ENCODE measurements around the gene DDX46. TPM values are rescaled to one million over a fixed set of nuclear protein-coding genes. Genes with fewer than 3 reads are reported as not detected.
"Not testable (repeated sequence)": the region's sequence is repeated elsewhere in the genome, so short reads cannot be mapped to it uniquely, and the experiment has no call there.

DDX46 gene, protein sequence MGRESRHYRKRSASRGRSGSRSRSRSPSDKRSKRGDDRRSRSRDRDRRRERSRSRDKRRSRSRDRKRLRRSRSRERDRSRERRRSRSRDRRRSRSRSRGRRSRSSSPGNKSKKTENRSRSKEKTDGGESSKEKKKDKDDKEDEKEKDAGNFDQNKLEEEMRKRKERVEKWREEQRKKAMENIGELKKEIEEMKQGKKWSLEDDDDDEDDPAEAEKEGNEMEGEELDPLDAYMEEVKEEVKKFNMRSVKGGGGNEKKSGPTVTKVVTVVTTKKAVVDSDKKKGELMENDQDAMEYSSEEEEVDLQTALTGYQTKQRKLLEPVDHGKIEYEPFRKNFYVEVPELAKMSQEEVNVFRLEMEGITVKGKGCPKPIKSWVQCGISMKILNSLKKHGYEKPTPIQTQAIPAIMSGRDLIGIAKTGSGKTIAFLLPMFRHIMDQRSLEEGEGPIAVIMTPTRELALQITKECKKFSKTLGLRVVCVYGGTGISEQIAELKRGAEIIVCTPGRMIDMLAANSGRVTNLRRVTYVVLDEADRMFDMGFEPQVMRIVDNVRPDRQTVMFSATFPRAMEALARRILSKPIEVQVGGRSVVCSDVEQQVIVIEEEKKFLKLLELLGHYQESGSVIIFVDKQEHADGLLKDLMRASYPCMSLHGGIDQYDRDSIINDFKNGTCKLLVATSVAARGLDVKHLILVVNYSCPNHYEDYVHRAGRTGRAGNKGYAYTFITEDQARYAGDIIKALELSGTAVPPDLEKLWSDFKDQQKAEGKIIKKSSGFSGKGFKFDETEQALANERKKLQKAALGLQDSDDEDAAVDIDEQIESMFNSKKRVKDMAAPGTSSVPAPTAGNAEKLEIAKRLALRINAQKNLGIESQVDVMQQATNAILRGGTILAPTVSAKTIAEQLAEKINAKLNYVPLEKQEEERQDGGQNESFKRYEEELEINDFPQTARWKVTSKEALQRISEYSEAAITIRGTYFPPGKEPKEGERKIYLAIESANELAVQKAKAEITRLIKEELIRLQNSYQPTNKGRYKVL
- total RNA-seq (10 to 100 TPM; 35.0 to 53.6 (median 41.9) TPM), polyA plus RNA-seq (10 to 100 TPM; 11.4 to 26.4 (median 13.2) TPM)

DNA sequence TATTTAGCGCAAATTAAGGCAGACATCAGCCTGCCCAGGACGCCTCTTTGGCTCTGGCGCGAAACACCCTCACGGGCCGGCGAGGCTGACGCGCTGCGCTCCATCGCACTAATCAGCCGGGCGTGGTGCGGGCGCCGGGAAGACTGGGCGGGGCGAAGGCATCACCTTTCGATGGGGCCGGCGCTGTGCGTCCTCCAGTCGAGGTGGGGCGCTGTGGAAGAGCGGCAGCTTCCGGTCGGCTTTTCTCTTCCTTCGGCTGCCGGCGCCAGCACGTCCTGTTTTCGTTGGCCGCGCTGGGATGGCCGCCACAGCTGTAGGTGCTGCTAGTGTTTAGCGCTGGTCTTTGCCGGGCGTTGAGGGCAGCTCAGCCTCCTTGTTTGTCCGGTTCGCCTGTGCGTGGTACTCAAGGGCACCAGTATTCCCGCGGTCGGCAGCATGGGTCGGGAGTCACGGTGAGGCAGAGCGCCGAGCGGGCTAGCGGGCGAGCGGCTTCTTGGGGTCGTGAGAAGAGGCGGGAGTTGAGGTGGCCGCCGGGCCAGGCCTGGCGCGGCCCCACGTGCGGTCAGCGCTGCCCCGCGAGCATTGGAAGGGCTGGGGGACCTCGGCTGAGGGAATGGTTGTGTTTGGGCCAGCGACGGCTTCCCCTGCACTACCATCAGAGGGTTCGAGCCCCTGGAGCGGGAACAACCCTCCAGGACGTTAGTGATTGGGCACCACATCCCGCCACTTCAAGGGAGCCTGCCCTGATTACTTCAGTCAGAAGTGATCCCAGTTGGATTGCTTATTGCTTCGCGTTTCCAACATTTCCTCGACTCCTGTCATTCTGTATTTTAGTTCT is at the start of gene DDX46:
Gene DDX46 (plus strand): TSS at position 276 of the 838 bp plus-strand sequence. CDS start 160 bp downstream, at position 436.
- peak within 1 kb of the TSS; percentile 76 to 81 (median 80) for H3K27ac ChIP-seq
- H3K27me3 ChIP-seq = no peaks in the 10 kb centered on the region

DNA sequence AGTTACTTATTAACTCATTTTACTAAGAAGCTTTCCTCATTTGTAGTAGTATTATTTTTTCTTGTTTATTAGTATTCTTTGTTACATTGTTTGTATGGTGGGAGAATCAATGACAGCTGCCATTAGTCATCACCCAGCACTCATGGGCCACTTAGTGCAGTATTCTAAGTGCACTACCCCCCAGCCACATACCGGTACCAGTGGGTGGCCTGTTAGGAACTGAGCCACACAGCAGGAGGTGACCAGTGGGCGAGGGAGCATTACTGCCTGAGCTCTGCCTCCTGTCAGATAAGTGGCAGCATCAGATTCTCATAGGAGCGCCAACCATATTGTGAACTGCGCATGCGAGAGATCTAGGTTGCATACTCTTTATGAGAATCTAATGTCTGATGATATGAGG is 44.5 kb upstream of the DDX46 start:
- H3K27ac ChIP-seq = no peak overlapping the region
- no peak for DNase-seq
- H3K4me3 ChIP-seq = no peak overlapping the region
- 95 to 96% methylated on average over 5 of the region's 5 CpGs for WGBS, 2 donors
- H3K27me3 ChIP-seq = no peaks in the 10 kb centered on the region
- H3K9me3 ChIP-seq = no peaks in the 10 kb centered on the region
- intact Hi-C loops (cut with DNase I) = no loop called here
- no peaks in the 10 kb centered on the region for H3K4me1 ChIP-seq
- TF ChIP-seq POLR2A (IDR thresholded peaks at IDR 0.05) = no peak
- TF ChIP-seq EP300 (IDR thresholded peaks at IDR 0.05) = no peak
- no peak for TF ChIP-seq POLR2AphosphoS5 (IDR thresholded peaks at IDR 0.05)
- TF ChIP-seq, protein P1, sequence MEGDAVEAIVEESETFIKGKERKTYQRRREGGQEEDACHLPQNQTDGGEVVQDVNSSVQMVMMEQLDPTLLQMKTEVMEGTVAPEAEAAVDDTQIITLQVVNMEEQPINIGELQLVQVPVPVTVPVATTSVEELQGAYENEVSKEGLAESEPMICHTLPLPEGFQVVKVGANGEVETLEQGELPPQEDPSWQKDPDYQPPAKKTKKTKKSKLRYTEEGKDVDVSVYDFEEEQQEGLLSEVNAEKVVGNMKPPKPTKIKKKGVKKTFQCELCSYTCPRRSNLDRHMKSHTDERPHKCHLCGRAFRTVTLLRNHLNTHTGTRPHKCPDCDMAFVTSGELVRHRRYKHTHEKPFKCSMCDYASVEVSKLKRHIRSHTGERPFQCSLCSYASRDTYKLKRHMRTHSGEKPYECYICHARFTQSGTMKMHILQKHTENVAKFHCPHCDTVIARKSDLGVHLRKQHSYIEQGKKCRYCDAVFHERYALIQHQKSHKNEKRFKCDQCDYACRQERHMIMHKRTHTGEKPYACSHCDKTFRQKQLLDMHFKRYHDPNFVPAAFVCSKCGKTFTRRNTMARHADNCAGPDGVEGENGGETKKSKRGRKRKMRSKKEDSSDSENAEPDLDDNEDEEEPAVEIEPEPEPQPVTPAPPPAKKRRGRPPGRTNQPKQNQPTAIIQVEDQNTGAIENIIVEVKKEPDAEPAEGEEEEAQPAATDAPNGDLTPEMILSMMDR (IDR thresholded peaks at IDR 0.05) = no peak
- H3K36me3 ChIP-seq = peaks cover 0 to 87% (median 31%) of the 10 kb centered on the region in 4 donors

More for the DNA sequence above, at the start of gene DDX46:
- intact Hi-C loops (cut with DNase I) = loop anchor here (1.0 kb wide), 1 partner anchor 21 kb away; no protein-coding TSS in a partner anchor
- H3K9me3 ChIP-seq = no peaks in the 10 kb centered on the region
- peak within 1 kb of the TSS; percentile 58 to 89 (median 72) for H3K4me3 ChIP-seq
- TF ChIP-seq, protein P1 (IDR thresholded peaks at IDR 0.05) = peak; percentile 10 to 66 (median 41)
- TF ChIP-seq EP300 (IDR thresholded peaks at IDR 0.05) (no peak), POLR2AphosphoS5 (IDR thresholded peaks at IDR 0.05) (peak; percentile 46 to 92 (median 84)), POLR2A (IDR thresholded peaks at IDR 0.05) (peak; percentile 54 to 62)
- WGBS, 2 donors = 0% methylated on average over 73 of the region's 73 CpGs
- peak; percentile 96 for DNase-seq
- H3K4me1 ChIP-seq = peaks cover 0 to 26% (median 23%) of the 10 kb centered on the region in 4 donors
- peaks cover 0 to under 1% (median 0%) of the 10 kb centered on the region in 4 donors for H3K36me3 ChIP-seq

DNA sequence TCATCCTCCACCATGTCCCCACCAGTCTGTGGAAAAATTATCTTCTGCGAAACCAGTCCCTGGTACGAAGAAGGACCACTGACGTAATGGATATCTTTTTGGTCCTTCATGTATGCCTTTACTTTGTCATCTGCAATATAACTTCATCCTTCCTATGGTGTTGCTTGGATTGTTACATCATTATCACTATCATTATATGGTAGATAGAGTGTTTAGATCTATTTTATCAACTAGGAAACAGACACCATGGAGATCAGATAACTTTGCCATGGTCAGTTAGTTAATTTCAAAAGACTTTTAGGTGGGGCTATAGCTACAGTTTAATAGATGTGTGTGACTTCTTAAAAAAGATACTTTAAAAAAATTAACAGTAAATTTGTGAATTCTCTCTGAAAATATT is 44.0 kb upstream of the DDX46 start:
- H3K27ac ChIP-seq = no peak overlapping the region
- intact Hi-C loops (cut with DNase I) = no loop called here
- 97 to 98% methylated on average over 3 of the region's 3 CpGs for WGBS, 2 donors
- TF ChIP-seq POLR2A (IDR thresholded peaks at IDR 0.05) (no peak), POLR2AphosphoS5 (IDR thresholded peaks at IDR 0.05) (no peak)
- TF ChIP-seq, protein P1 (IDR thresholded peaks at IDR 0.05) = no peak
- no peak for DNase-seq
- H3K4me1 ChIP-seq = no peaks in the 10 kb centered on the region
- no peaks in the 10 kb centered on the region for H3K9me3 ChIP-seq
- no peak overlapping the region for H3K4me3 ChIP-seq
- peaks cover 0 to 87% (median 34%) of the 10 kb centered on the region in 4 donors for H3K36me3 ChIP-seq
- no peaks in the 10 kb centered on the region for H3K27me3 ChIP-seq

DNA sequence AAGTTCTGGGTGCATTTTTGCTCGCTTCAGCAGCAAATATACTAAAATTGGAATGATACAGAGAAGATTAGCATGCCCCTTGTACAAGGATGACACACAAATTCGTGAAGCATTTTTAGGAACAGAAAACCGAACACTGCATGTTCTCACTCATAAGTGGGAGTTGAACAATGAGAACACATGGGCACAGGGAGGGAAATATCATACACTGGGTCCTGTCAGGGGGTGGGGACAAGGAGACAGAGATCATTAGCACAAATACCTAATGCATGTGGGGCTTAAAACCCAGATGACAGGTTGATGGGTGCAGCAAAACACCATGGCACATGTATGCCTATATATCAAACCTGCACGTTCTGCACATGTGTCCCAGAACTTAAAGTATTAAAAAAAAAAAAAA is 43.1 kb upstream of the DDX46 start:
- H3K4me3 ChIP-seq; DNase-seq; H3K9me3 ChIP-seq; H3K27ac ChIP-seq; H3K4me1 ChIP-seq; intact Hi-C loops (cut with DNase I); H3K27me3 ChIP-seq: not testable (repeated sequence)
- peaks cover 0 to 87% (median 32%) of the 10 kb centered on the region in 4 donors for H3K36me3 ChIP-seq
- WGBS, 2 donors = 93 to 95% methylated on average over 4 of the region's 4 CpGs

All from sigmoid colon (tissue), 7 donors.